ENCODE data around the gene TGFA. TPM values are rescaled to one million over a fixed set of nuclear protein-coding genes. Genes with fewer than 3 reads are reported as not detected.
A peak's percentile ranks its signal among the peaks of the same experiment; 100 is the strongest.

TGFA gene
- total and polyA plus RNA-seq, 8 donors, result 0.33 to 15.6 (median 0.73) TPM

GRCh38 chr2:70510313-70510712 is 43.3 kb downstream of the TGFA start:
- H3K36me3 ChIP-seq, result no peaks in the 10 kb centered on the region
- H3K27me3 ChIP-seq, result no peaks in the 10 kb centered on the region
- peaks cover 3 to 32% of the 10 kb centered on the region in 2 donors for H3K4me1 ChIP-seq
- ATAC-seq (peak; percentile 41), DNase-seq (no peak)
- H3K27ac ChIP-seq, result peak overlapping the region in 1 of 2 donors; percentile 33
- H3K4me3 ChIP-seq, result no peak overlapping the region
- no peaks in the 10 kb centered on the region for H3K9me3 ChIP-seq
- TF ChIP-seq, protein P1, sequence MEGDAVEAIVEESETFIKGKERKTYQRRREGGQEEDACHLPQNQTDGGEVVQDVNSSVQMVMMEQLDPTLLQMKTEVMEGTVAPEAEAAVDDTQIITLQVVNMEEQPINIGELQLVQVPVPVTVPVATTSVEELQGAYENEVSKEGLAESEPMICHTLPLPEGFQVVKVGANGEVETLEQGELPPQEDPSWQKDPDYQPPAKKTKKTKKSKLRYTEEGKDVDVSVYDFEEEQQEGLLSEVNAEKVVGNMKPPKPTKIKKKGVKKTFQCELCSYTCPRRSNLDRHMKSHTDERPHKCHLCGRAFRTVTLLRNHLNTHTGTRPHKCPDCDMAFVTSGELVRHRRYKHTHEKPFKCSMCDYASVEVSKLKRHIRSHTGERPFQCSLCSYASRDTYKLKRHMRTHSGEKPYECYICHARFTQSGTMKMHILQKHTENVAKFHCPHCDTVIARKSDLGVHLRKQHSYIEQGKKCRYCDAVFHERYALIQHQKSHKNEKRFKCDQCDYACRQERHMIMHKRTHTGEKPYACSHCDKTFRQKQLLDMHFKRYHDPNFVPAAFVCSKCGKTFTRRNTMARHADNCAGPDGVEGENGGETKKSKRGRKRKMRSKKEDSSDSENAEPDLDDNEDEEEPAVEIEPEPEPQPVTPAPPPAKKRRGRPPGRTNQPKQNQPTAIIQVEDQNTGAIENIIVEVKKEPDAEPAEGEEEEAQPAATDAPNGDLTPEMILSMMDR (IDR thresholded peaks at IDR 0.05), result no peak
- intact Hi-C loops (cut with DNase I), result no loop called here

DNA sequence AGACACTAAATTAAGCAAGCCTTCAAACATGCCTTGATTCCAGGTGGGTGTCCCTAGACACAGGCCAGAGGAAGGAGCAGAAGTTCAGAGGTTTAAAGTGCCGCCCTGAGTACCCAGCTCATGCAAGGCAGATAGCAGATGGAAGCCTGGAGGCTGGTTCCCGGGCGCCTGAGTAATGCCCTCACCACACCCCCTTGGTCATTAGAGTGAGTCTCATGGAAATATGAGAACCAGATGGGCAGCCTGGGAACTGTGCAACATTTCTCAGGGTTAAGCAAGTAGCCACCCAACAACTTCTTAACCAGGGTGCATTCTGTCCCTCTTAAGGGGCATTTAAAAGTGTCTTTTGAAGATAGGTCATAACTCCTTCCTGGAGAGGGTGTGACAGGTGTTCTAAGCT is 44.1 kb downstream of the TGFA start:
- peaks cover 2 to 24% of the 10 kb centered on the region in 2 donors for H3K4me1 ChIP-seq
- H3K9me3 ChIP-seq, result no peaks in the 10 kb centered on the region
- DNase-seq, result no peak
- no peaks in the 10 kb centered on the region for H3K27me3 ChIP-seq
- TF ChIP-seq, protein P1 (IDR thresholded peaks at IDR 0.05), result no peak
- peak overlapping the region in 1 of 2 donors; percentile 33 for H3K27ac ChIP-seq
- no peak for ATAC-seq
- intact Hi-C loops (cut with DNase I), result no loop called here
- no peak overlapping the region for H3K4me3 ChIP-seq
- H3K36me3 ChIP-seq, result no peaks in the 10 kb centered on the region

DNA sequence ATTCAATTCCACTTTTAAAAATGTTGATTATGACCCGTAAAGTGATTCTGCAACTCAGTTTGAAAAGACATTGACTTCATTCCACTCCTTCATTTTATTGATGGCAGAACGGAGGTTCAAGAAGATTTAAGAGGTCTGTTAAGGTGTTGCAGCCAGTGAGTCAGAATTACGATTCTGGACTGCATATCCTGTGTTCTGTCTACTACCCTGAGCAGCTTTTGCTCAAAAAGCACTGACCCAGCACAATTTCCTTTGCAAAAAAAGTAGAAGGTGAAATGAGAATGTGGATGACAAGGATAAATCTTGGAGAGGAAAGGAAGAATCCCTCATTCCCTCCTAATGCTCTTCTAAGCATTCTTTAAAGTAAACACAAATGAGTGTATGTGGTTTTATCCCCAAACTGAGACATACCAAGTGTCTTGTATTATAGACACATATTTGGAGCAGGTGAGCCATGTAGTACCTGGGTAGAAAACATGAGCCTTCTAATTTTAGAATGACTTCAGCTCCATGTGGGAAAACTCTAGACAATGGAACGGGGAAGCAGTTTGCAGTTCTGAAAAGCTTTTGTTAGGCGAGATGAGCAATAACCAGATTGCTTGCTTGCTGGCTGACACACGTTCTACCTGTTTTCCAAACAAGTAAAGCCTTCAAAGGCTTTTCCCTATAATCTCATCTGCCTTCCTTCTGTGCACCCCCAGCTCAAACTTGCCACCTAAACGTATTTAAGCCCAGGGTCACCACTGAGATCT is 44.7 kb downstream of the TGFA start:
- Histone ChIP-seq H3K36me3 (no peaks in the 10 kb centered on the region), H3K9me3 (no peaks in the 10 kb centered on the region), H3K4me3 (no peak overlapping the region), H3K27ac (no peak overlapping the region), H3K27me3 (no peaks in the 10 kb centered on the region), H3K4me1 (peaks cover 0 to 22% of the 10 kb centered on the region in 2 donors)
- no peak for DNase-seq
- ATAC-seq, result no peak
- TF ChIP-seq, protein P1 (IDR thresholded peaks at IDR 0.05), result no peak
- intact Hi-C loops (cut with DNase I), result no loop called here

DNA sequence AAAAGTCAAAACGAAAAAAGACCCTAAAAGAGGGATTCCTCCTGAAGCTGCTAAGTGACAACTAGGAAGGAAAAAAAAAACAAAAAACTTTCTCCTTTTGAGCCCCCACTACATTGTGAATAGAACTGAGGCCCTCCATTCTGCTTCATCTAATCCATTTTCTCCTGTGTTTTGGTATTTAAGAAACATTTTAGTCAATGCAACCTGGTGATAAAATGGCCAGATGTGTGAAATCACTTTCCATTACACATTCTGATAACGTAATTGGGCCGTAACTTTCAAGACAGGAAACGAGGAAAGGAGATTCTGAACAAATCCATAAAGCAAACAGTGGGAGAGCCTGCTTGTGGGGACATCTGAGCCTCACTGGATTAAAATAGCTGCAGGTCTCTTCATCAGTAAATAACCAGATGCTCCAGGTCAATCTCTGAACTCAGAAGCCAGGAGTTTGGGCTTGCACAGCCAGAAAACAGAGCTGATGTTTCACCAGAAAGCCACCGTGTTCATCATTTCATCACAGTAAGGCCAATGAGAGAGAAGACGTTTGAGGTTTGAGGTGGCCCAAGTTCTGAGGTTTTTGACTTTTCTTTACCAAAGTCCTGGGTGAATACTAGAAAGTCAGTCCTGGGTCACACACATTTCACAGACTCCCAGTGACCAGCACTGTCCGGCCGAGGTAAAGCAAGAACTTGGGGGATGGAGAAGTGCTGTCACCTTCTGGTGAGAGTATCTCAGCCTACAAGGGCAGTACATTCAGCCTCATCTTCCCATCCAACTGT is 47.8 kb downstream of the TGFA start:
- no peaks in the 10 kb centered on the region for H3K36me3 ChIP-seq
- no peak overlapping the region for H3K27ac ChIP-seq
- intact Hi-C loops (cut with DNase I), result no loop called here
- TF ChIP-seq, protein P1 (IDR thresholded peaks at IDR 0.05), result no peak
- no peaks in the 10 kb centered on the region for H3K9me3 ChIP-seq
- ATAC-seq (no peak), DNase-seq (no peak)
- H3K4me1 ChIP-seq, result peaks cover 0 to 12% of the 10 kb centered on the region in 2 donors
- H3K4me3 ChIP-seq, result no peak overlapping the region
- H3K27me3 ChIP-seq, result peaks cover 0 to 10% of the 10 kb centered on the region in 2 donors

GRCh38 chr2:70504750-70505149 is 48.9 kb downstream of the TGFA start:
- intact Hi-C loops (cut with DNase I), result no loop called here

More at GRCh38 chr2:70504750-70505149, 48.9 kb downstream of the TGFA start:
- Histone ChIP-seq H3K36me3 (no peaks in the 10 kb centered on the region), H3K4me3 (no peak overlapping the region), H3K27ac (no peak overlapping the region), H3K9me3 (no peaks in the 10 kb centered on the region), H3K27me3 (peaks cover 0 to 10% of the 10 kb centered on the region in 2 donors), H3K4me1 (peaks cover 0 to 2% of the 10 kb centered on the region in 2 donors)
- no peak for ATAC-seq
- DNase-seq, result no peak
- TF ChIP-seq, protein P1 (IDR thresholded peaks at IDR 0.05), result no peak

Data from left lung (tissue), 10 donors.